HEK293 (cell line): ENCODE results near the gene ATG10.

Experiments used
- CTCF ChIP-seq: fragments of 450-650 bp; formaldehyde crosslinking; IDR thresholded peaks from 2 replicates; pipeline ENCODE4 v1.5.1; 2016; ENCODE audit warnings: missing biosample characterization, missing genetic modification characterization
- KLF16 ChIP-seq: fragments of 450-650 bp; formaldehyde crosslinking; IDR thresholded peaks from 2 replicates; pipeline ENCODE4 v1.5.1; 2017; ENCODE audit warnings: missing biosample characterization, missing genetic modification characterization
- REST ChIP-seq: fragments of 450-650 bp; formaldehyde crosslinking; IDR thresholded peaks from 2 replicates; pipeline ENCODE4 v1.5.1; 2016; ENCODE audit warnings: missing biosample characterization, missing genetic modification characterization
- ZNF580 ChIP-seq: fragments of 450-650 bp; formaldehyde crosslinking; IDR thresholded peaks from 2 replicates; pipeline ENCODE4 v1.5.1; 2016; ENCODE audit warnings: missing biosample characterization, missing genetic modification characterization
- ZNF76 ChIP-seq: fragments of 450-650 bp; formaldehyde crosslinking; IDR thresholded peaks from 2 replicates; pipeline ENCODE4; 2016; ENCODE audit warnings: low read depth, missing biosample characterization, missing genetic modification characterization, borderline replicate concordance
- ZNF777 ChIP-seq: fragments of 450-650 bp; formaldehyde crosslinking; IDR thresholded peaks from 2 replicates; pipeline ENCODE4 v1.5.1; 2017; ENCODE audit warnings: missing biosample characterization, missing genetic modification characterization, borderline replicate concordance

DNA sequence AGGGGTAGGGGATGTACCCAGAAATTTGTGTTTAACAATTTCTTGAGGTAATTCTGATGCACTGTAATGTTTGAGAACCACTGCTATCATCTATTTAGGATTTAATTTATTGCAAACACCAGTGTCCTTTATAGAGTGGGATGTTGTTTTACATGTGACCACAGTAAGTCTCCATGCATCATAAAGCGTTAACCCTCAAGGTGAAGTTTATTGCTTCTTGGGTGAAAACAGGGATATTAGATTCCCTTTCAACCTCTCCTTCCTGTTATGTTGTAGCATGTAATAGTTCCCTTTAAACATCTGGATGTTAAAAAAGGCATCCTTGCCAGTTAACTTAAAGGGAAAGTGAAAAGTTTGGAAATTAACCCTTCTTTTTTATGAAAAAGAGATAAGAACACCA is 35.8 kb upstream of the ATG10 start:
- TF ChIP-seq ZNF777 (no peak), CTCF (tag by site-specific recombination) (no peak), KLF16 (no peak), ZNF76 (no peak), REST (no peak), ZNF580 (tag by site-specific recombination) (no peak)
